Urinary bladder (tissue), 4 donors: ENCODE results near the gene AIF1L. TPM values are rescaled to one million over a fixed set of nuclear protein-coding genes. Genes with fewer than 3 reads are reported as not detected.
"Not testable (repeated sequence)": the region's sequence is repeated elsewhere in the genome, so short reads cannot be mapped to it uniquely, and the experiment has no call there.

ENCODE experiments used
- DNase-seq: peaks from one replicate; pipeline ENCODE4 v3.0.0-alpha.2; 2015; ENCODE audit errors: extremely low spot score
- H3K27ac ChIP-seq: one replicate; pipeline ENCODE4 v1.5.1; 2013; ENCODE audit warnings: low read depth, mild to moderate bottlenecking, moderate library complexity
- H3K36me3 ChIP-seq: one replicate; pipeline ENCODE4 v1.6.1; 2013; ENCODE audit warnings: mild to moderate bottlenecking, moderate library complexity; ENCODE audit not compliant: insufficient read depth
- H3K4me1 ChIP-seq: one replicate; pipeline ENCODE4 v1.6.1; 2013; ENCODE audit warnings: mild to moderate bottlenecking, moderate library complexity; ENCODE audit not compliant: insufficient read depth
- H3K4me3 ChIP-seq: one replicate; pipeline ENCODE4 v1.5.1; 2013; ENCODE audit warnings: low read depth, low read length
- WGBS: extraction: QIAGEN DNeasy Blood & Tissue Kit; methylation state at CpG from one replicate; pipeline ENCODE4 v1.1.7; 2013; 5-methylcytosine and 5-hydroxymethylcytosine counted together
- polyA plus RNA-seq: library from polyadenylated mRNA; stranded (reverse); fragments of 200-250 nt; gene quantifications from one replicate; pipeline ENCODE4 v1.2.3, GENCODE V29; 2013
- total RNA-seq: library from RNA; depleted of rRNA; stranded (reverse); fragments of >200 nt; gene quantifications from one replicate; pipeline ENCODE4 v1.2.3, GENCODE V29; 2014
- donor health status: healthy with polysubstance abuse.
- donor health status: healthy.

AIF1L gene
- total and polyA plus RNA-seq, 2 donors, result 8.9 to 20.6 TPM

DNA sequence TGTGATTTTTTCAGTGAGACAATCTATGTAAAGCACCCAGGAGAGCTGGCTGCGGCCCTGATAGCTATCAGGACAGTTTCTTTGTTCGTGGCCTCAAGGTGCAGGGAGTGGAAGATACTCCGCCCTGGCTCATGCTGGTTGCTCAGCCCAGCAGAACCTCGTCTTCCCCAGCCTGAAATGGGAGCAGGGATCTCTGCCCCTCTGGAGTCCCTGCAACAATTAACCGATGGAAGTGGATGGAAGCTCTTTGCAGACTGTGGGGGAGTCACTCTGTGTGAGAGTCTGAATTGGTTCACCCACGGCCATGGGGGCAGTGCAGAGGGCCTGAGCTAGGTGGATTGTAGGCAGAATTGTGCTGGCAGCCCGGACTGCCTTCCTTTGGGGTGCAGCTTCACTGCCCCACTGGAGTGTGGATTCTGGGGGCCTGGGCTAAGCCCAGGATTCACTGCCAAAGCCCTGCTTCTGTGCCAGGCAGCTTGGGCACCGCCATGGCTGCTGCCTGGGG, 2.8 kb downstream of the AIF1L start:
- H3K4me3 ChIP-seq, result no peak overlapping the region
- no peaks in the 10 kb centered on the region for H3K36me3 ChIP-seq
- no peak for DNase-seq
- no peaks in the 10 kb centered on the region for H3K4me1 ChIP-seq
- no peak overlapping the region for H3K27ac ChIP-seq
- WGBS, result 86% methylated on average over 8 of the region's 8 CpGs

DNA sequence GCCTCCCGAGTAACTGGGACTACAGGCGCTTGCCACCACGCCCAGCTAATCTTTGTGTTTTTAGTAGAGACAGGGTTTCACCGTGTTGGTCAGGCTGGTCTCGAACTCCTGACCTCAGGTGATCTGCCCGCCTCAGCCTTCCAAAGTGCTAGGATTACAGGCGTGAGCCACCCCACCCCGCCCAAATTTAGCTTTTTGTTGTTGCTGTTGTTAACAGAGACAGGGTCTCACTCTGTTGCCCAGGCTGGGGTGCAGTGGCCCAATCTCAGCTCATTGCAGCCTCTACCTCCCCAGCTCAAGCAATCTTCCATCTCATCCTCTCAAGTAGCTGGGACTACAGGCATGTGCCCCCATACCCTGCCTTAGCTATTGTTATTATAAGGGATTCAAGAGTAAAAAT, 3.5 kb downstream of the AIF1L start:
- not testable (repeated sequence) for DNase-seq, H3K4me1 ChIP-seq, H3K27ac ChIP-seq, H3K4me3 ChIP-seq, H3K36me3 ChIP-seq
- WGBS, result 94% methylated on average over 8 of the region's 8 CpGs

GRCh38 chr9:131100445-131100844, 4.1 kb downstream of the AIF1L start:
- DNase-seq, result no peak
- no peaks in the 10 kb centered on the region for H3K4me1 ChIP-seq
- no peak overlapping the region for H3K4me3 ChIP-seq
- 83% methylated on average over 9 of the region's 9 CpGs for WGBS
- H3K36me3 ChIP-seq, result no peaks in the 10 kb centered on the region
- H3K27ac ChIP-seq, result no peak overlapping the region

GRCh38 chr9:131101207-131101964, 5.1 kb downstream of the AIF1L start:
- no peak overlapping the region for H3K4me3 ChIP-seq
- H3K27ac ChIP-seq, result no peak overlapping the region
- 94% methylated on average over 11 of the region's 11 CpGs for WGBS
- H3K4me1 ChIP-seq, result no peaks in the 10 kb centered on the region
- no peaks in the 10 kb centered on the region for H3K36me3 ChIP-seq
- no peak for DNase-seq

DNA sequence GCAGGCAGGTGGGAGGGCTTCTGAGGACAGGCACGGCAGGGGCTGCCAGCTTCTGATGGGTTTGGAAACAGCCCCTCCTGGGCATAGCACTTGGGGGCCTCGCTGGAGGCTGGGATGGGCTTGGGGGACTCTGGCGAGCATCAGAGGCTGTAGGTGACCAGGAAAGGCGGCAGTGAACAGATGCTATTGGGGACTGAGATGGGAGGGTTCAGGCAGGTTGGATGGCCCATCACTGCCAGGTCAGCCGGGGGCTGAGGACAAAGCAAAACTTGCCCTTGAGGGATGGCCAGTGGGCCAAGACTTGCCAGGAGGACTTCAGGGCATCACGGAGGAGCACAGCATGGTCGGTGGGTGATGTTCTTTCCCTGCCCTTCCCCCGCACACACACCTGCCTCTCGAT, 6.7 kb downstream of the AIF1L start:
- no peaks in the 10 kb centered on the region for H3K36me3 ChIP-seq
- no peak overlapping the region for H3K27ac ChIP-seq
- H3K4me3 ChIP-seq, result no peak overlapping the region
- no peaks in the 10 kb centered on the region for H3K4me1 ChIP-seq
- WGBS, result 83% methylated on average over 9 of the region's 9 CpGs
- DNase-seq, result no peak

- 90% methylated on average over 3 of the region's 3 CpGs for WGBS
- Histone ChIP-seq H3K27ac (no peak overlapping the region), H3K4me1 (no peaks in the 10 kb centered on the region), H3K36me3 (no peaks in the 10 kb centered on the region), H3K4me3 (no peak overlapping the region)
- no peak for DNase-seq
These were observed 7.2 kb downstream of the AIF1L start for GRCh38 chr9:131103535-131103934.

GRCh38 chr9:131104016-131104740, 7.8 kb downstream of the AIF1L start:
- no peak for DNase-seq
- Histone ChIP-seq H3K4me3 (no peak overlapping the region), H3K4me1 (no peaks in the 10 kb centered on the region), H3K36me3 (no peaks in the 10 kb centered on the region), H3K27ac (no peak overlapping the region)
- 71% methylated on average over 5 of the region's 5 CpGs for WGBS

- no peak for DNase-seq
- 89% methylated on average over 8 of the region's 8 CpGs for WGBS
- Histone ChIP-seq H3K36me3 (no peaks in the 10 kb centered on the region), H3K4me3 (no peak overlapping the region), H3K27ac (no peak overlapping the region), H3K4me1 (no peaks in the 10 kb centered on the region)
These were observed 9.6 kb downstream of the AIF1L start for GRCh38 chr9:131105952-131106351.

- H3K4me1 ChIP-seq, result no peaks in the 10 kb centered on the region
- H3K4me3 ChIP-seq, result no peak overlapping the region
- no peak for DNase-seq
- no peak overlapping the region for H3K27ac ChIP-seq
- 65% methylated on average over 8 of the region's 8 CpGs for WGBS
- H3K36me3 ChIP-seq, result no peaks in the 10 kb centered on the region
These were observed 11.4 kb downstream of the AIF1L start for GRCh38 chr9:131107760-131108159.

DNA sequence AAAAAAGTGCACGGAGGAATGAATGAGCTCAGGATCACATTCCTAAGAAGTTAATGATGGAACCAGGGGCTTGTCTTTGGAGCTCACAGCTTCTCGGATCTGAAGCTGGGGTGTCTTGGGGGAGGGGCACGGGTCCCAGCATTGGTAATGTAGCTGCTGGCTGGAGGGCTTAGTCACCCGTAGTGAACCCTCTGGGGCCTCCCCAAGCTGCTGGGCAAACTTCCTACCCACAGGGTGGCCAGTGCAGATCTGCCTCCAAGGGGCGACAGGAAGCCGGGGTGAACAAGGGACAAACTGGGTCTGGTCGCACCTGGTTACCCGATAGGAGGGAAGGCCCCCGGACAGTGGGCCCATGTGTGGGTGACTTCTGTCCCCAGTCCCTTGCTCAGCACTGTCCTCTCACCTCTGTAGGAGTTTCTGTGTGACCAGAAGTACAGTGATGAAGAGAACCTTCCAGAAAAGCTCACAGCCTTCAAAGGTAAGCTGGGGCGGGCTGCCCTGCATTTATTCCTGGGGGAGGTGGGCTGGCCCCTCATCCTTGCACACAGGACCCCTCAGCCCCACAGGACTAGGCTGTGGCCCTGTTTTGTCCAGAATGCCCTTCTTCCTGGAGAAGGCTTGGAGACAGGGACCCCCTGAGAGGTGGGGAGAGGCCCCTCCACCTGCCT, 15.0 kb downstream of the AIF1L start:
- no peak for DNase-seq
- Histone ChIP-seq H3K36me3 (no peaks in the 10 kb centered on the region), H3K27ac (no peak overlapping the region), H3K4me3 (no peak overlapping the region), H3K4me1 (no peaks in the 10 kb centered on the region)
- WGBS, result 63% methylated on average over 10 of the region's 10 CpGs

DNA sequence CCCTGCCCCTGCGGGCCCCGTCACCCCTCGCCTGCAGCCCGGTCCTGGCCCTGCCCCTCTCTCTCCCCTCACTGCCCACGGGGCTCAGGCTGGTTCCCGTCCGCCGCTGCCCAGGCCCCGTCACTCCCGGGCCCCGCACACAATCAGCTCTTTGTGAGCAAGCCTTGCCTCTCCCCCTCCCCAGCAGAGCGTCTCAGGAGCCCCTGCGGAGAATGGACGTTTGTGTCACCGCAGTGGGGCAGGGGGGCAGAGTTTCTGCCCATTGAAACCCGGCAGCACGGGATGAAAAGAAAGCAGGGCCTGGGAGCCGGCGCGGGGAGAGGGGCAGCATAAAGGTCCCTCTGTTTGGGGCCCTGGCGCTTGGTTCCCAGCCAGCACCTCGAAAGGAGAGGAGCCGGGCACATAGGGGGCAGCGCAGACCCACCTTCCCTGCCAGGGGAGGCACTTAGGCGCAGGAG, 15.6 kb downstream of the AIF1L start:
- Histone ChIP-seq H3K4me3 (no peak overlapping the region), H3K36me3 (no peaks in the 10 kb centered on the region), H3K4me1 (no peaks in the 10 kb centered on the region), H3K27ac (no peak overlapping the region)
- 85% methylated on average over 24 of the region's 25 CpGs for WGBS
- DNase-seq, result no peak

DNA sequence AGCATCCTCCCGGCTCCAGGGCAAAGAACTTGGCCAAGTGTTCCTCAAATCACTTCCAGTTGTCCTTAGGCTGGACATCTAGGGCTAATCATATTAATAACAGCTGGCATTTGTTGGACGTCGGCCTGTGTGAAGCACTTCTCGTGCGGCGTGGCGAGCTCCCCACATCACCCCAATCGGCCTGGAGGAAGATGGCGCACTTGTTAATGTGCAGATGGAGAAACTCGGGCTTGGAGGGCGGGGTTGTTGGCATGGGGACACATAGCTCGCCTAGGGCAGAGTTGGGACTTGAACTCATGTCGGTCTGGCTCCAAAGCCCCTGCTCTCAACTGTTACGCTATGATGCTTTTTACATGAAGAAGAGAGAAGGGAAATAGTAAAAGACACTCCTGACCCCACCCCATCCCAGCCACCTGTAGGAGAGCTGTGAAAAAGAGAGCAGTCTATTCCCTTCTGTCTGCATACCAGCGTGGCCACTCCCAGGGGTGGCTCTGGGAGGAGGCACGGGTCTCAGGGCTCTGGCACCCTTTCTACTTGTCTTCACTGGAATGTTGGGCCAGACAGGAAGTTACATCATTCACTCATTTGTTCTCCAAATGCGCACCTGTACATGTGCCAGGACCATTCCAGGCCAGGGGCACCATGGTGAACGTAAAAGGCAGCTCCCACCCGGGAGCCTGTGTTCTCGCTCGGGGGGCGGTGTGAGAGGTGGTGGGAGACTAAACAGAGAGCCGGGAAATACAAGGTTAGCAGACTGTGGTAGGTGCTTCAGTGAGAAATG, 16.2 kb downstream of the AIF1L start:
- Histone ChIP-seq H3K4me1 (no peaks in the 10 kb centered on the region), H3K4me3 (no peak overlapping the region), H3K27ac (no peak overlapping the region), H3K36me3 (no peaks in the 10 kb centered on the region)
- no peak for DNase-seq
- 87% methylated on average over 23 of the region's 23 CpGs for WGBS

- Histone ChIP-seq H3K27ac (no peak overlapping the region), H3K36me3 (no peaks in the 10 kb centered on the region), H3K4me3 (no peak overlapping the region), H3K4me1 (no peaks in the 10 kb centered on the region)
- 83% methylated on average over 8 of the region's 8 CpGs for WGBS
- DNase-seq, result no peak
These were observed 17.3 kb downstream of the AIF1L start for GRCh38 chr9:131113655-131114054.
